HG02970 (cell line): ENCODE measurements around the gene PGAM1.
"Not testable (repeated sequence)": the region's sequence is repeated elsewhere in the genome, so short reads cannot be mapped to it uniquely, and the experiment has no call there.

Source experiments
- ATAC-seq: cut with Tn5 transposase; IDR thresholded peaks from one replicate; pipeline ENCODE4 v1.9.1; 2021; ENCODE audit warnings: mild to moderate bottlenecking, moderate library complexity, moderate number of reproducible peaks; ENCODE audit not compliant: unreplicated experiment, low FRiP score

Gene PGAM1

GRCh38 chr10:97407211-97407951, 18.6 kb upstream of the PGAM1 start:
- peak; percentile 65 for ATAC-seq

GRCh38 chr10:97407952-97408248, 18.1 kb upstream of the PGAM1 start:
- ATAC-seq = no peak

GRCh38 chr10:97408496-97408992, 17.4 kb upstream of the PGAM1 start:
- ATAC-seq = no peak

GRCh38 chr10:97411406-97411805, 14.6 kb upstream of the PGAM1 start:
- ATAC-seq = no peak

GRCh38 chr10:97412891-97413304, 13.1 kb upstream of the PGAM1 start:
- no peak for ATAC-seq

- no peak for ATAC-seq
These were observed 9.4 kb upstream of the PGAM1 start for GRCh38 chr10:97416565-97416964.

GRCh38 chr10:97423757-97424098, 2.3 kb upstream of the PGAM1 start:
- not testable (repeated sequence) for ATAC-seq

- ATAC-seq = no peak
These were observed 982 bp downstream of the PGAM1 start for GRCh38 chr10:97426776-97427570.

- no peak for ATAC-seq
These were observed 1.7 kb downstream of the PGAM1 start for GRCh38 chr10:97427571-97428179.

- ATAC-seq = no peak
These were observed 2.6 kb downstream of the PGAM1 start for GRCh38 chr10:97428572-97428981.

- ATAC-seq = no peak
These were observed 8.1 kb downstream of the PGAM1 start for GRCh38 chr10:97434055-97434454.

GRCh38 chr10:97434557-97434956, 8.6 kb downstream of the PGAM1 start:
- ATAC-seq = no peak

- ATAC-seq = no peak
These were observed 9.2 kb downstream of the PGAM1 start for GRCh38 chr10:97435211-97435610.

GRCh38 chr10:97442277-97442676, 16.3 kb downstream of the PGAM1 start:
- ATAC-seq = no peak

GRCh38 chr10:97444212-97444611, 18.2 kb downstream of the PGAM1 start:
- ATAC-seq = no peak

- ATAC-seq = no peak
These were observed 19.3 kb downstream of the PGAM1 start for GRCh38 chr10:97445357-97445721.

- peak; percentile 96 for ATAC-seq
These were observed 20.0 kb downstream of the PGAM1 start, which contains the start of the genes EXOSC1 and ZDHHC16 for GRCh38 chr10:97445722-97446639. TSS of gene EXOSC1 (minus strand) at chr10:97446006. CDS start at chr10:97445985, 21 bp downstream. TSS of gene ZDHHC16 (plus strand) at chr10:97446175. CDS start at chr10:97451676, 5,501 bp downstream.

- no peak for ATAC-seq
These were observed 24.8 kb downstream of the PGAM1 start for GRCh38 chr10:97450828-97451227.

GRCh38 chr10:97451605-97452004, 25.6 kb downstream of the PGAM1 start:
- ATAC-seq = no peak

- no peak for ATAC-seq
These were observed 26.4 kb downstream of the PGAM1 start for GRCh38 chr10:97452352-97452751.
